Panc1 (cell line): Measurements from ENCODE around the gene PBX1. TPM values are rescaled to one million over a fixed set of nuclear protein-coding genes. Genes with fewer than 3 reads are reported as not detected.

Source experiments
- ATAC-seq: fragments of 200-7000 bp; cut with Tn5 transposase; 2 replicates; pipeline ENCODE4 v1.9.1; 2020; ENCODE audit warnings: mild to moderate bottlenecking, moderate library complexity
- BruUV-seq: library from RNA; stranded (reverse); fragments of 400-500 nt; replicated peaks from 2 replicates; lab custom pipeline; 2021; lab: Mats Ljungman, UMichigan
- CTCF ChIA-PET: fragments of 300-600 bp; sonication (Branson Sonifier 250); formaldehyde crosslinking; loops from one replicate; lab custom pipeline; 2022; ENCODE audit warnings: antibody characterized with exemption; lab: Charles Lee
- POLR2A ChIA-PET: fragments of 300-600 bp; sonication (Branson Sonifier 250); formaldehyde crosslinking; loops from one replicate; lab custom pipeline; 2022; ENCODE audit warnings: antibody characterized with exemption; lab: Charles Lee
- DNase-seq: peaks from one replicate; pipeline ENCODE4 v3.0.0-alpha.2; 2010; ENCODE audit warnings: low read depth, low spot score
- H3K27ac ChIP-seq: 2 replicates; pipeline ENCODE4 v1.5.1; 2011; ENCODE audit warnings: mild to moderate bottlenecking, low read length, inconsistent platforms
- H3K27me3 ChIP-seq: fragments of 200-500 bp; sonication (Bioruptor generic); 2 replicates; pipeline ENCODE4 v1.6.0; 2014; ENCODE audit warnings: low read length, inconsistent platforms; ENCODE audit not compliant: control insufficient read depth, insufficient read depth
- H3K36me3 ChIP-seq: fragments of 200-500 bp; sonication (Bioruptor generic); 2 replicates; pipeline ENCODE4 v1.5.1; 2014; ENCODE audit warnings: inconsistent platforms, mild to moderate bottlenecking, low read length, moderate library complexity; ENCODE audit not compliant: control insufficient read depth, insufficient read depth
- H3K4me1 ChIP-seq: 2 replicates; pipeline ENCODE4 v1.5.1; 2011; ENCODE audit warnings: inconsistent platforms, mild to moderate bottlenecking, low read length, moderate library complexity; ENCODE audit not compliant: control insufficient read depth, insufficient read depth
- H3K4me3 ChIP-seq, 2 experiments: 2 replicates each; pipeline ENCODE4 v1.5.1; 2011 to 2012; ENCODE audit warnings: low read depth in 2 of 2, low read length in 2 of 2, mild to moderate bottlenecking in 2 of 2, inconsistent platforms in 1 of 2, moderate library complexity in 1 of 2
- H3K9me3 ChIP-seq: fragments of 200-500 bp; sonication (Bioruptor generic); 2 replicates; pipeline ENCODE4 v1.5.1; 2014; ENCODE audit warnings: low read depth, mild to moderate bottlenecking, inconsistent platforms, low read length, moderate library complexity; ENCODE audit not compliant: control insufficient read depth, insufficient read depth
- POLR2AphosphoS5 ChIP-seq: IDR thresholded peaks from 2 replicates; pipeline ENCODE4 v1.6.1; 2012; ENCODE audit warnings: mild to moderate bottlenecking, low read depth, low read length, moderate library complexity
- SIN3A ChIP-seq: IDR thresholded peaks from 2 replicates; pipeline ENCODE4 v1.6.1; 2012; ENCODE audit warnings: low read depth, mild to moderate bottlenecking, low read length, moderate library complexity, borderline replicate concordance; ENCODE audit not compliant: insufficient read depth
- TCF7L2 ChIP-seq: IDR thresholded peaks from 2 replicates; pipeline ENCODE4 v1.6.1; 2011; ENCODE audit warnings: mild to moderate bottlenecking, low read depth, low read length, inconsistent platforms
- in situ Hi-C: cut with HindIII; loops from 2 replicates; pipeline ENCODE4 v1.10.0; 2016; ENCODE audit warnings: low sequenced_read_pairs, low pct_unique_long_range_greater_than_20kb
- intact Hi-C: fragments of 100-400 bp; cut with micrococcal nuclease; formaldehyde crosslinking; loops from one replicate; pipeline ENCODE4 v1.10.0; 2022; ENCODE audit not compliant: unreplicated experiment
- total RNA-seq: library from RNA; stranded (reverse); gene quantifications from one replicate; pipeline ENCODE4 v1.2.1, GENCODE V29; 2021; ENCODE audit not compliant: unreplicated experiment
- TF ChIP-seq, protein P1 (sequence below), 2 experiments: IDR thresholded peaks; 2 replicates each; pipeline ENCODE4 v1.6.1; 2011 to 2012; ENCODE audit warnings: low read depth in 2 of 2, control low read depth in 1 of 2, low read length in 1 of 2, mild to moderate bottlenecking in 1 of 2, moderate library complexity in 1 of 2; ENCODE audit not compliant: insufficient read depth in 1 of 2
- TF ChIP-seq, protein P2 (sequence below): fragments of 450-650 bp; IDR thresholded peaks from 2 replicates; pipeline ENCODE4 v1.5.1; 2017; ENCODE audit warnings: mild to moderate bottlenecking

The PBX1 gene
- total RNA-seq, 1 experiment from 2014 or later = 2.0 TPM

DNA sequence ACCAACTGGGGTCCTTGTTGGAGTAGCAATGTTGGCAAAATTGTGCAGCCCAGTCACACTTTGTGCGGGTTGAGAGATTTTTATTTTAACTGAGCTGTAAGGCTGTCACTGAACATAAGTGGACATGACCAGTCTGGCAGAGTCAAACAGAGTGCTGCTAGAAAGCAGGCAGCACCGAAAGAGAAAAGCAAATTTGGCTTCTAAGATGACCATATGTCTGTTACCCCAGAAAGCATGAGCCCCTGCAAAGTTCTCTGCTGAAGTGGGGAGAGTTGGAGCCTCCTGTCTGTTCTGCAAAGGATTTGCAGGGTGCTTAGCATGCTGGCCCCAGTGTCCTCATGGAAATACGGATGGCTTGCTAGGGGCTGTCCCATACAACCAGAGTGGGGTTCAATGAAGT lies 220.4 kb downstream of the PBX1 start:
- TF ChIP-seq, protein P1, sequence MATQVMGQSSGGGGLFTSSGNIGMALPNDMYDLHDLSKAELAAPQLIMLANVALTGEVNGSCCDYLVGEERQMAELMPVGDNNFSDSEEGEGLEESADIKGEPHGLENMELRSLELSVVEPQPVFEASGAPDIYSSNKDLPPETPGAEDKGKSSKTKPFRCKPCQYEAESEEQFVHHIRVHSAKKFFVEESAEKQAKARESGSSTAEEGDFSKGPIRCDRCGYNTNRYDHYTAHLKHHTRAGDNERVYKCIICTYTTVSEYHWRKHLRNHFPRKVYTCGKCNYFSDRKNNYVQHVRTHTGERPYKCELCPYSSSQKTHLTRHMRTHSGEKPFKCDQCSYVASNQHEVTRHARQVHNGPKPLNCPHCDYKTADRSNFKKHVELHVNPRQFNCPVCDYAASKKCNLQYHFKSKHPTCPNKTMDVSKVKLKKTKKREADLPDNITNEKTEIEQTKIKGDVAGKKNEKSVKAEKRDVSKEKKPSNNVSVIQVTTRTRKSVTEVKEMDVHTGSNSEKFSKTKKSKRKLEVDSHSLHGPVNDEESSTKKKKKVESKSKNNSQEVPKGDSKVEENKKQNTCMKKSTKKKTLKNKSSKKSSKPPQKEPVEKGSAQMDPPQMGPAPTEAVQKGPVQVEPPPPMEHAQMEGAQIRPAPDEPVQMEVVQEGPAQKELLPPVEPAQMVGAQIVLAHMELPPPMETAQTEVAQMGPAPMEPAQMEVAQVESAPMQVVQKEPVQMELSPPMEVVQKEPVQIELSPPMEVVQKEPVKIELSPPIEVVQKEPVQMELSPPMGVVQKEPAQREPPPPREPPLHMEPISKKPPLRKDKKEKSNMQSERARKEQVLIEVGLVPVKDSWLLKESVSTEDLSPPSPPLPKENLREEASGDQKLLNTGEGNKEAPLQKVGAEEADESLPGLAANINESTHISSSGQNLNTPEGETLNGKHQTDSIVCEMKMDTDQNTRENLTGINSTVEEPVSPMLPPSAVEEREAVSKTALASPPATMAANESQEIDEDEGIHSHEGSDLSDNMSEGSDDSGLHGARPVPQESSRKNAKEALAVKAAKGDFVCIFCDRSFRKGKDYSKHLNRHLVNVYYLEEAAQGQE (IDR thresholded peaks at IDR 0.05; ENCODE audit: insufficient read depth in 1 of 2, low read depth in 2 of 2, low read length in 1 of 2) = no peak
- no peak for TF ChIP-seq SIN3A
- TF ChIP-seq, protein P2, sequence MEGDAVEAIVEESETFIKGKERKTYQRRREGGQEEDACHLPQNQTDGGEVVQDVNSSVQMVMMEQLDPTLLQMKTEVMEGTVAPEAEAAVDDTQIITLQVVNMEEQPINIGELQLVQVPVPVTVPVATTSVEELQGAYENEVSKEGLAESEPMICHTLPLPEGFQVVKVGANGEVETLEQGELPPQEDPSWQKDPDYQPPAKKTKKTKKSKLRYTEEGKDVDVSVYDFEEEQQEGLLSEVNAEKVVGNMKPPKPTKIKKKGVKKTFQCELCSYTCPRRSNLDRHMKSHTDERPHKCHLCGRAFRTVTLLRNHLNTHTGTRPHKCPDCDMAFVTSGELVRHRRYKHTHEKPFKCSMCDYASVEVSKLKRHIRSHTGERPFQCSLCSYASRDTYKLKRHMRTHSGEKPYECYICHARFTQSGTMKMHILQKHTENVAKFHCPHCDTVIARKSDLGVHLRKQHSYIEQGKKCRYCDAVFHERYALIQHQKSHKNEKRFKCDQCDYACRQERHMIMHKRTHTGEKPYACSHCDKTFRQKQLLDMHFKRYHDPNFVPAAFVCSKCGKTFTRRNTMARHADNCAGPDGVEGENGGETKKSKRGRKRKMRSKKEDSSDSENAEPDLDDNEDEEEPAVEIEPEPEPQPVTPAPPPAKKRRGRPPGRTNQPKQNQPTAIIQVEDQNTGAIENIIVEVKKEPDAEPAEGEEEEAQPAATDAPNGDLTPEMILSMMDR = no peak
- TF ChIP-seq POLR2AphosphoS5 = no peak
- no peak for TF ChIP-seq TCF7L2
- Histone ChIP-seq H3K27ac (no peak overlapping the region), H3K36me3 (no peaks in the 10 kb centered on the region), H3K9me3 (no peaks in the 10 kb centered on the region), H3K4me3 (no peak overlapping the region), H3K27me3 (no peaks in the 10 kb centered on the region), H3K4me1 (no peaks in the 10 kb centered on the region)
- POLR2A ChIA-PET = no interaction called here
- DNase-seq (no peak), ATAC-seq (no peak)
- no TSS peak for BruUV-seq
- CTCF ChIA-PET = no interaction called here
- in situ Hi-C loops (loop anchor here (25.0 kb wide), 1 partner anchor 1367 kb away; no protein-coding TSS in a partner anchor), intact Hi-C loops (no loop called here)

DNA sequence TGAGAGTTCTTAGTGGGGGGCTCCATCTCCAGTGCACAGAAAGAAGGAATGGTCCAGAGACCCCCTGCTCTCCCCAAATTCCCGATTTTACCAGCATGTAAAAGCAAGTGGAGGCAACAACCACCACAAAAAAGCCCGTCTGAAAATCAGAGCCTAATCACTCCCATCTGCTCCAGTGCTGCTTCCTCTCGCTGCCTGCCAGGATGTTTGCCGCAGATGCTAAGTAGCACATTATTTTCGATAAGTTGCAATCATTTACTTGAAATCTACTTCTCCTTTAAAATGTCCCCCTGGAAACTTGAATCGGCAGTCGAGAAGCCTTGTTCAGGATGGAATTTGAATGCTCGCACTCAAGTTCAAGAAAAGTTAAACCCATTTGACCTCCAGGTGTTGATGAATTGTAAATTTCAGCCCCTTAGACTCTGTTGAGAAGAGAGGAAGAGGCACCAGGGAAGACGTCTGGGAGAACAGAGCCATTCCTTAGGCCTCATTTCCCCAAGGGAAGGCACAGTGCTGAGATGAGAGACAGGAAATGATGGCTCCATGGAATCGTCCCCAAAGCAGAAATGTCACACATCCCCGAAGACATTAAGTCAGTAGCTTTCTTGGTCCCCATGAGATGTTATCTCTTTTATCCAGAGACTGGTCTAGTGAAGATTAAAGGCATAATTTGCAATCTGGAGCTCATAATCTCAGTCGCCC lies 221.3 kb downstream of the PBX1 start:
- CTCF ChIA-PET = no interaction called here
- intact Hi-C loops (no loop called here), in situ Hi-C loops (loop anchor here (25.0 kb wide), 1 partner anchor 1368 kb away; no protein-coding TSS in a partner anchor)
- POLR2A ChIA-PET = no interaction called here
- Histone ChIP-seq H3K27ac (no peak overlapping the region), H3K9me3 (no peaks in the 10 kb centered on the region), H3K27me3 (no peaks in the 10 kb centered on the region), H3K4me1 (no peaks in the 10 kb centered on the region), H3K36me3 (no peaks in the 10 kb centered on the region), H3K4me3 (no peak overlapping the region)
- TF ChIP-seq, protein P2 = no peak
- no peak for TF ChIP-seq TCF7L2
- no peak for TF ChIP-seq SIN3A
- no peak for TF ChIP-seq POLR2AphosphoS5
- TF ChIP-seq, protein P1 (IDR thresholded peaks at IDR 0.05; ENCODE audit: insufficient read depth in 1 of 2, low read depth in 2 of 2, low read length in 1 of 2) = no peak
- DNase-seq (no peak), ATAC-seq (no peak)
- no TSS peak for BruUV-seq
